Peyer's patch (tissue), 4 donors: ENCODE data around the gene TBC1D30. TPM values are rescaled to one million over a fixed set of nuclear protein-coding genes. Genes with fewer than 3 reads are reported as not detected.
"Not testable (repeated sequence)": the region's sequence is repeated elsewhere in the genome, so short reads cannot be mapped to it uniquely, and the experiment has no call there.

Source experiments
- DNase-seq, 3 donors: peaks; one replicate each; pipeline ENCODE4 v3.0.0-alpha.2; 2017 to 2019
- H3K27ac ChIP-seq, 4 donors: fragments of 200-600 bp; sonication (generic); one replicate each; pipeline ENCODE4 v1.5.1; 2016 to 2019
- H3K27me3 ChIP-seq, 2 donors: fragments of 200-600 bp; sonication (generic); one replicate each; pipeline ENCODE4 v1.5.1; 2019
- H3K36me3 ChIP-seq, 3 donors: fragments of 200-600 bp; sonication (generic); one replicate each; pipeline ENCODE4 v1.5.1; 2016 to 2019
- H3K4me1 ChIP-seq, 4 donors: fragments of 200-600 bp; sonication (generic); one replicate each; pipeline ENCODE4 v1.5.1; 2016 to 2019
- H3K4me3 ChIP-seq, 4 donors: fragments of 200-600 bp; sonication (generic); 1 replicate in 3 of 4; 2 replicates in 1 of 4; pipeline ENCODE4 v1.5.1; 2016 to 2019; ENCODE audit warnings: mild to moderate bottlenecking in 1 of 4
- H3K9me3 ChIP-seq, 4 donors: fragments of 200-600 bp; sonication (generic); one replicate each; pipeline ENCODE4 v1.5.1; 2016 to 2019; ENCODE audit warnings: mild to moderate bottlenecking in 1 of 4
- CTCF ChIP-seq, 6 experiments: fragments of 450-650 bp in 4 of 6; fragments of 200-600 bp in 2 of 6; sonication (generic) in 1 of 6; IDR thresholded peaks; one replicate each; pipeline ENCODE4 v1.5.1; 2017 to 2019; ENCODE audit warnings: antibody characterized with exemption in 6 of 6, mild to moderate bottlenecking in 3 of 6, moderate library complexity in 1 of 6
- POLR2A ChIP-seq, 2 donors: fragments of 450-650 bp; IDR thresholded peaks; one replicate each; pipeline ENCODE4 v1.5.1; 2017; ENCODE audit warnings: antibody characterized with exemption in 2 of 2, mild to moderate bottlenecking in 2 of 2, moderate library complexity in 2 of 2
- total RNA-seq, 4 donors: library from RNA; depleted of rRNA; stranded (reverse); fragments of >200 nt; gene quantifications; one replicate each; pipeline ENCODE4 v1.1.0, GENCODE V29; 2016

Gene TBC1D30
- total RNA-seq = 10 to 100 TPM in 3 of 4 donors, 1 to 10 TPM in 1; 7.8 to 16.8 (median 10.9) TPM

DNA sequence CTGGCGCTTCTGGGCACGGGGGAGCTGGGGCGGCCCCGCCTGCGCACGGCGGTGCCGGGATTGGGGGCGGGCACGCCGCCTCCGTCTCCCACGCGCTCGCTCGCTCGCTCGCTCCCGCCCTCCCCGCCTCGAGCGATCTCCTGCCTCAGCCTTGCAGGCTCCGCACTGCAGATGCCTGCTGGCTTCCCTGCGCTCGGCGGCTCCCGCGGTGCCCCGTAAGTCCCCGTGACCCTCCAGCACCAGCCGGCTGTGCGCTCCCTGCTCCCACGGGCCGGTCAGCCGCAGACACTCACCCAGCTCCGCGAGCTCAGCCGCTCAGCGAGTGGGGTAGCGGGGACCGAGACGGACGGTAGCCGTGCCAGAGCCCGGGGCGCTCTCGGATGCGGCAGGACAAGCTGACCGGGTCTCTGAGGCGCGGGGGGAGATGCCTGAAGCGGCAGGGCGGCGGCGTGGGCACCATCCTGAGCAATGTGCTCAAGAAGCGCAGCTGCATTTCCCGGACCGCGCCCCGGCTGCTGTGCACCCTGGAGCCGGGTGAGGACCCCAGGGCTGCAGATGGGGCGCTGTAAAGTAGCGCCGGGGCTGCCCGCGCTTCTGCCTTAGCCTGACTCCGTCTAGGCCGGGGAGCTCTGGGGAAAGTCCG is at the start of gene TBC1D30:
Gene TBC1D30 (plus strand): TSS at position 148 of the 643 bp plus-strand sequence. CDS start 233 bp downstream, at position 381.
- Histone ChIP-seq H3K4me1 (peaks cover 0 to 19% (median 11%) of the 10 kb centered on the region in 4 donors), H3K4me3 (peak within 1 kb of the TSS; percentile 15 to 52 (median 44)), H3K27me3 (peaks cover 0 to 17% of the 10 kb centered on the region in 2 donors), H3K9me3 (no peaks in the 10 kb centered on the region), H3K27ac (no peak within 1 kb of the TSS), H3K36me3 (no peaks in the 10 kb centered on the region)
- no peak for TF ChIP-seq CTCF (IDR thresholded peaks at IDR 0.05)
- no peak for TF ChIP-seq POLR2A (IDR thresholded peaks at IDR 0.05)
- peak in 1 of 3 donors; percentile 54 for DNase-seq

DNA sequence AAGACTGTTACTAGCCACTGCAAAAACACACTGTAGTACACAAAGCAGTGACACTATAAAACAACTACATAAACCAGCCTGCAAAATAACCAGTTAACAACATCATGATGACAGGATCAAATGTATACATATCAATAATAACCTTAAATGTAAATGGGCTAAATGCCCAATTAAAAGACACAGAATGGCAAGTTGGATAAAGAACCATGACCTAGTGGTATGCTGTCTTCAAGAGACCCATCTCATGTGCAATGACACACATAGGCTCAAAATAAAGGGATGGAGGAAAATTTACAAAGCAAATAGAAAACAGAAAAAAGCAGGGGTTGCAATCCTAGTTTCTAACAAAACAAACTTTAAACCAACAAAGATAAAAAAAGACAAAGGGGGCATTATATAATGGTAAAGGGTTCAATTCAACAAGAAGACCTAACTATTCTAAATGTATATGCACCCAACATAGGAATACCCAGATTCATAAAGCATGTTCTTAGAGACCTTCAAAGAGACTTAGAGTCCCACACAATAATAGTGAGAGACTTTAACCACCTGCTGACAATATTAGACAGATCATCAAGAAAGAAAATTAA is 49.2 kb upstream of the TBC1D30 start:
- peaks cover 0 to 19% (median 4%) of the 10 kb centered on the region in 4 donors for H3K9me3 ChIP-seq
- H3K27ac ChIP-seq, H3K36me3 ChIP-seq, H3K27me3 ChIP-seq, H3K4me1 ChIP-seq, H3K4me3 ChIP-seq, DNase-seq: not testable (repeated sequence)

DNA sequence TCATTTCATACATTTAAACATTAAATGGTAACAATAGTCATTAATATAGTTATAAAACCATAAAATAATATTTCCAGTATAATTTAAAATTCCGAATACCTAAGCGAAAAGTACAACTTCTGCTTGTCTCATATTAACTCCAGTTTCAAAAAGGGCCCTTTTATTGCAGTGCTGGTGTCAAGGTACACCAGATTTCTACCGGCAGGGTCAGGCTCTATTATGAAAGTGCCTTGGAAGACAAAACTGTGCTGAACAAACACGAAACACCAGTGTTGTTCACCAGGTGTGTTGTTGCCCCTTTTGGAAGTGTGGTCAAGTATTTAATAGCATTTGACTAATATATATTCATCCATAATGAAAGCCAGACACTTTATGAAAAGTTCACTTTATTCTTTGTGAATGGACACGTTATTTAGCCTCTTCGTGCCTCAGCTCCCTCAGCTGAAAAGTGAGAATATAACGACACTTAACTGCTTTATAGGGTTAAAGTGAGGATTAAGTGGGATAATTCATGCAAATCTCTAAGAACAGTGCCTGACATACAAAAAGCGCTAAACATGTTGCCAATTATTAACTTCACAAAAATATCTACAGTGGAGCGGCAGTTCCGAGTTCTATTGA is 45.0 kb upstream of the TBC1D30 start:
- Histone ChIP-seq H3K4me3 (peak overlapping the region in 1 of 4 donors; percentile 2), H3K27ac (peak overlapping the region in 2 of 4 donors; percentile 76 to 88), H3K36me3 (no peaks in the 10 kb centered on the region), H3K27me3 (no peaks in the 10 kb centered on the region), H3K9me3 (peaks cover 0 to 16% (median 2%) of the 10 kb centered on the region in 4 donors), H3K4me1 (peaks cover 0 to 24% (median 4%) of the 10 kb centered on the region in 4 donors)
- TF ChIP-seq CTCF (IDR thresholded peaks at IDR 0.05) (peak in 1 of 6 experiments; percentile 9), POLR2A (IDR thresholded peaks at IDR 0.05) (no peak)
- DNase-seq = peak in 1 of 3 donors; percentile 62

GRCh38 chr12:64780132-64780530 is 44.3 kb upstream of the TBC1D30 start:
- no peaks in the 10 kb centered on the region for H3K36me3 ChIP-seq
- no peaks in the 10 kb centered on the region for H3K27me3 ChIP-seq
- peak overlapping the region; percentile 46 to 87 (median 68) for H3K4me3 ChIP-seq
- no peak for DNase-seq
- no peak for TF ChIP-seq CTCF (IDR thresholded peaks at IDR 0.05)
- no peak for TF ChIP-seq POLR2A (IDR thresholded peaks at IDR 0.05)
- H3K4me1 ChIP-seq = peaks cover 0 to 24% (median 4%) of the 10 kb centered on the region in 4 donors
- peak overlapping the region in 3 of 4 donors; percentile 8 to 88 (median 76) for H3K27ac ChIP-seq
- H3K9me3 ChIP-seq = peaks cover 0 to 9% (median 0%) of the 10 kb centered on the region in 4 donors

GRCh38 chr12:64780531-64781279 is 43.7 kb upstream of the TBC1D30 start:
- H3K27ac ChIP-seq = peak overlapping the region; percentile 8 to 88 (median 60)
- peak; percentile 21 to 84 (median 76) for DNase-seq
- no peaks in the 10 kb centered on the region for H3K27me3 ChIP-seq
- peak in 1 of 2 donors; percentile 17 for TF ChIP-seq POLR2A (IDR thresholded peaks at IDR 0.05)
- TF ChIP-seq CTCF (IDR thresholded peaks at IDR 0.05) = peak in 1 of 6 experiments; percentile 19
- no peaks in the 10 kb centered on the region for H3K36me3 ChIP-seq
- peaks cover 0 to 24% (median 4%) of the 10 kb centered on the region in 4 donors for H3K4me1 ChIP-seq
- H3K9me3 ChIP-seq = peaks cover 0 to 3% (median 0%) of the 10 kb centered on the region in 4 donors
- H3K4me3 ChIP-seq = peak overlapping the region; percentile 46 to 87 (median 68)
